ENCODE data around the gene HDAC10.

Gene HDAC10

DNA sequence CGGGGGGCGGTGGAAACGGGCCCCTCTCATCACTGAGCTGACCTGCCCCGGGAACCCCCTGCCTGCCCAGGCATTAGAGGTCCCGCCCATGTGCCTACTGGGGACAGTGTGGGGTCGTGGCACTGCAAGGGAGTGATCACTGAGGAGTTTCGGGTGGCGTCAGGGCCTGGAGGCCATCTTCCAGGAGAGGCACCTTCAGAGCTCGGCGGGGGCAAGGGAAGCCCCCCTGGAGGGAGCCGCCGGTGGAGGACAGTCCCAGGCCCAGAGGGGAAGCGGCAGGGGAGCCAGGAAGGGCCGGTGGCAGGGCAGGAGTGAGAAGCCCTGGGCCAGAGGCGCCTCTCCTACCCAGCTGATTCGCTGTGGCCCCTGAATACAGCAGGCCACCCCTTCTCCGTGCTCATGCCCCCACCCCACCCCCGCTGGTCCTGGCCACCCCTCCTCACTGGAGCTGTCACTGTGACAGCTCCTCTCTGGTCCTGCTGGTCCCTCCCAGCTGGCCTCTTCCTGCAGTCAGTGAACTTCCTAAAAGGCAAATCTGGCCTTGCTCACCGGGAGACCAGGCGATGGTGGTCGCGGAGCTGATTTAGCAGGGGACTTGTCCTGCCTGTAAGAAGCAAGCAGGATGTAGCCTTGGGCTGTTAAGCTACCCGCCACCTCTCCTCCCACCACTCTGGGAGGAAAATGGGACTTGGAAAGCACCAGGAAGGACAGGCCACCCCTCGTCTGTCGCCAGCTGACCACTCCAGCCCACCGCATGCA, 21.2 kb upstream of the HDAC10 start:
- H3K4me3 ChIP-seq (ENCODE audit: low read length), result no peak overlapping the region
- TF ChIP-seq, protein P1, sequence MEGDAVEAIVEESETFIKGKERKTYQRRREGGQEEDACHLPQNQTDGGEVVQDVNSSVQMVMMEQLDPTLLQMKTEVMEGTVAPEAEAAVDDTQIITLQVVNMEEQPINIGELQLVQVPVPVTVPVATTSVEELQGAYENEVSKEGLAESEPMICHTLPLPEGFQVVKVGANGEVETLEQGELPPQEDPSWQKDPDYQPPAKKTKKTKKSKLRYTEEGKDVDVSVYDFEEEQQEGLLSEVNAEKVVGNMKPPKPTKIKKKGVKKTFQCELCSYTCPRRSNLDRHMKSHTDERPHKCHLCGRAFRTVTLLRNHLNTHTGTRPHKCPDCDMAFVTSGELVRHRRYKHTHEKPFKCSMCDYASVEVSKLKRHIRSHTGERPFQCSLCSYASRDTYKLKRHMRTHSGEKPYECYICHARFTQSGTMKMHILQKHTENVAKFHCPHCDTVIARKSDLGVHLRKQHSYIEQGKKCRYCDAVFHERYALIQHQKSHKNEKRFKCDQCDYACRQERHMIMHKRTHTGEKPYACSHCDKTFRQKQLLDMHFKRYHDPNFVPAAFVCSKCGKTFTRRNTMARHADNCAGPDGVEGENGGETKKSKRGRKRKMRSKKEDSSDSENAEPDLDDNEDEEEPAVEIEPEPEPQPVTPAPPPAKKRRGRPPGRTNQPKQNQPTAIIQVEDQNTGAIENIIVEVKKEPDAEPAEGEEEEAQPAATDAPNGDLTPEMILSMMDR (conservative IDR thresholded peaks at IDR 0.05; ENCODE audit: low read depth, low read length), result no peak
- no peak for DNase-seq (ENCODE audit: low read depth)

DNA sequence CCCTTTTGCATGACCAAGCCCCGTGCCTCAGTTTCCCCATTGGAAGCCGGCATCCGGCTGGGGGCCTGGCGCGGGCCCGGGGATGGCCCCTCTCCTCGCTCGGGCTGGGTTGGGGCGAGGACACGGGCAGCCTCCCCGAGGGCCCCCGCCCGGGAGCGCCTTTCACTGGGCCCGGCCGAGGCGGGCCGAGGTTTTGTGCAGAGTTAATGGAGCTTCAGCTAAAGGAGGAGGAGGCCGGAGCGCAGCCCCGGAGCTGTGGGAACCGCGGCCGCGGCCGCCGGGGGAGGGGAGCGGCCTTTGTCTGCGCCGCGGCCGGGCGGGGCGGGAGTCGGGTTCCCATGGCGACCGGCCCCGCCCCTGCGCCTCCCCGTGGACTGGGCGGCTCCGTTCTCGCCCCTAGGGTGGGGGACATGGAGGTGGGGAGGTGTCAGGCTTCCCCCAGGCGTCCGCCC, 20.5 kb upstream of the HDAC10 start:
- TF ChIP-seq, protein P1 (conservative IDR thresholded peaks at IDR 0.05; ENCODE audit: low read depth, low read length), result no peak
- no peak for DNase-seq (ENCODE audit: low read depth)
- H3K4me3 ChIP-seq (ENCODE audit: low read length), result peak overlapping the region; percentile 19

DNA sequence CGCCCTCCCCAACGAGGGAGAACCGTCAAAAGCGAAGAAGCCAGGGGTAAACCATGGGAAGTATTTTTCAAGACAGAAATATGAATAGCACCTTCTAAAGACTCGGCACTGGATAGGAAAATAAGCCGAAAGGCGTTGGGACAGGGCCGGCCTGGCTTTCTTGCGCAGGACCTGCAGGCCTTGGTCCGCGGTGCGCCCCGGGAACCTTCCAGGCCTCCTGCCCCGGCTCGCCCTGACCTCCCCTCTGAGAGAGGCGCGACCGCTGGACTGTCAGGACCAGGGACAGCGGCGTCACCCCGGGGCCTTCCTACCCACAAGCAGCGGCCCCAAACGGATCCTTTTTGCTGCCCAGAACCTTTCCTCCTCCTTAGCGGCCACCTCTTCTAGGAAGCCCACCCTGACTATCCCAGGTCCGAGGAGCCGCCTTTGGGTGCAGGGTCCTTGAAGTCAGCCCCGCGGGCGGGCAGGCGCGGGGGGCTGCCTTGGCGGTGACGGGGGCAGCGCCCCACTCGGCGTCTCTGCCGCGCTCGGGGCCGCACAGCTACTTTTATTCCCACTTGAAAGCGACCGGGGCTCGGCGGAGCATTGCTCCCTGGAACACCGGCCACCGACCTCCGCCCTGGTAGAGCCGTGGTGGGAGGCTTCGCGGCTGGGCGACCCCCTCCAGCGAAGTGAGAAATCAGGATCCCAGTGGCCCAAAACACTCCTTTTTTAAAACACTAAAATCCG, 19.8 kb upstream of the HDAC10 start:
- TF ChIP-seq, protein P1 (conservative IDR thresholded peaks at IDR 0.05; ENCODE audit: low read depth, low read length), result no peak

DNA sequence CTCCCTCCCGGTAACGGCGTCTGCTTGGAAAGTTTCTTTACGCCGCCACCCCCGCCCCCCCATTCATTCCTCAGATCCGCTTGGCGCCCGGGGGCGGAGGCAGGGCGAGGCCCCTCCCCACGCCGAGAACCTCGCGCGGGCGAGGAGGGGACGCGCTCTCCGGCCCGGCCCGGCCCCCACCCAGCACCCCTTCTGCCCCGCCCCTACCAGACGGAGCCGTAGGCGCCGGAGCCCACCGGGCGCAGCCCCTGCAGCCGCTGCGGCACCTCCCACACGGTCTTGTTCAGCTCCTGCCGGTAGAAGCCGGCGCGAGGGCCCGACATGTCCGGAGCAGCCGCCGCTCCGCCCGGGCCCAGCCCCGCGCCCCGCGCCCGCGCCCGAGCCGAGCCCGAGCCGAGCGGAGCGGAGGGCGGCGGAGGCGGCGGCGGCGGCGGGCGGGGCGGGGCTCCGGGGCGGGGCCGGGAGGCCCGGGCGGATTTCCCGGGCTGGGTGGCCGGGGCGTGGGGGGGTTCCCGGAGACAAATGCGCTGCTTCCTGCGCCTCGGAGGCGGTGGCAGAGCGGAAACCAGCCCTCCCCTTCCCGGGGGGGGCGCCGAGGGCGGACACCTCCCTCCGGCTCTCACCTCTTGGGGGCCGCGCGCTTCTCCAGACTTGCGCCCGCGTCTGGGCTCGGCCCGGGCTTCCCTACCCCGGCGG, 19.1 kb upstream of the HDAC10 start, which contains the start of gene MAPK11:
MAPK11 (minus strand) TSS at position 411 of the 696 bp plus-strand sequence; CDS start at position 323, 88 bp downstream.
- peak within 1 kb of the TSS; percentile 42 for H3K4me3 ChIP-seq (ENCODE audit: low read length)

More for the DNA sequence above, 19.8 kb upstream of the HDAC10 start:
- H3K4me3 ChIP-seq (ENCODE audit: low read length), result peak overlapping the region; percentile 42
- DNase-seq (ENCODE audit: low read depth), result no peak

DNA sequence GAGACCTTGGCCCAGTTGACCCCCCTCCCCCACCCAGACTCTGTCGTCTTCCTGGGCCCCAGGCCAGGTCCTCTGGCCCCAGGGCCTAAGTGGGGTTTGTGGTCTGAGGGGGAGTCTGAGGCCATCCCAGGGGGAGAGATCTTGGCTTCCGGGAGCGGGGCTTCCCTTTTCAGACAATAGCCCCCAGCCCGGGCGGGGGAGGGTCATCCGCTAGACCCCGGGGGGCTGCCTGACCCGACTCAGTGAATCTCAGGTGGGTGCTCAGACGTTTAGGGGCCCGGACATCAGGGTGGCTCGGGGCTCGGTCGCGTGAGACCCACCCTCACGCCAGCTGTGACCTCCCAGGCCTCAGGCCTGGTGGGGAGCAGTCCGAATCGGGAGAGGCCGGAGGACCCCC, 18.5 kb upstream of the HDAC10 start:
- peak overlapping the region; percentile 10 for H3K4me3 ChIP-seq (ENCODE audit: low read length)
- TF ChIP-seq, protein P1 (conservative IDR thresholded peaks at IDR 0.05; ENCODE audit: low read depth, low read length), result no peak
- DNase-seq (ENCODE audit: low read depth), result no peak

More for the DNA sequence above, 19.1 kb upstream of the HDAC10 start, which contains the start of gene MAPK11:
- no peak for DNase-seq (ENCODE audit: low read depth)
- TF ChIP-seq, protein P1 (conservative IDR thresholded peaks at IDR 0.05; ENCODE audit: low read depth, low read length), result no peak

DNA sequence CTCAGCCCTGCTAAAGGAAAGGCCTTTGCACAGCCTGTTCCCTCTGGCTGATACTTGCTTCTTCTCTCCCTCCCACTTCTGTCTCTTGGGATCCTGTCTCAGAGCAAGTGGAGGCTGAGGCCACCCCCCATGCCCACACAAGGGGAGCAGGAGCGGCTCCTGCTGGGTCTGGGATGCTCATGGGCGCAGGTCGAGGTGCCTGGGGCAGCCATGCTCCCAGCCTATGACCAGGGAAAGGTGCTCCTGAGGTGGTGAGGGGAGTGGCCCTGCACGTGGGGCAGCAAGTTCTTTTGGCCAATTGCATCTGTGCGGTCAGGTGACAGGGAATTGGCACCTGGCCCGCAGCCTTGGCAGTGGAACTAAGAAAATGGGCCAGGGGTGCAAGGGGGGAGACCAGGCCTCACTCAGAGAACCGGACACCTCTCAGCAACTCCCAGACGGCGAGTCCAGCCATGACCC, 17.6 kb upstream of the HDAC10 start:
- TF ChIP-seq, protein P1 (conservative IDR thresholded peaks at IDR 0.05; ENCODE audit: low read depth, low read length), result no peak
- DNase-seq (ENCODE audit: low read depth), result no peak

More for the DNA sequence above, 17.6 kb upstream of the HDAC10 start:
- no peak overlapping the region for H3K4me3 ChIP-seq (ENCODE audit: low read length)
